Raji (cell line): ENCODE measurements around the gene MSH5.
A peak's percentile ranks its signal among the peaks of the same experiment; 100 is the strongest.

Source experiments
- POLR2A ChIP-seq: IDR thresholded peaks from 2 replicates; pipeline ENCODE4 v1.6.1; 2011; ENCODE audit warnings: low read depth, low read length, control low read depth; ENCODE audit not compliant: insufficient read depth

Gene MSH5

DNA sequence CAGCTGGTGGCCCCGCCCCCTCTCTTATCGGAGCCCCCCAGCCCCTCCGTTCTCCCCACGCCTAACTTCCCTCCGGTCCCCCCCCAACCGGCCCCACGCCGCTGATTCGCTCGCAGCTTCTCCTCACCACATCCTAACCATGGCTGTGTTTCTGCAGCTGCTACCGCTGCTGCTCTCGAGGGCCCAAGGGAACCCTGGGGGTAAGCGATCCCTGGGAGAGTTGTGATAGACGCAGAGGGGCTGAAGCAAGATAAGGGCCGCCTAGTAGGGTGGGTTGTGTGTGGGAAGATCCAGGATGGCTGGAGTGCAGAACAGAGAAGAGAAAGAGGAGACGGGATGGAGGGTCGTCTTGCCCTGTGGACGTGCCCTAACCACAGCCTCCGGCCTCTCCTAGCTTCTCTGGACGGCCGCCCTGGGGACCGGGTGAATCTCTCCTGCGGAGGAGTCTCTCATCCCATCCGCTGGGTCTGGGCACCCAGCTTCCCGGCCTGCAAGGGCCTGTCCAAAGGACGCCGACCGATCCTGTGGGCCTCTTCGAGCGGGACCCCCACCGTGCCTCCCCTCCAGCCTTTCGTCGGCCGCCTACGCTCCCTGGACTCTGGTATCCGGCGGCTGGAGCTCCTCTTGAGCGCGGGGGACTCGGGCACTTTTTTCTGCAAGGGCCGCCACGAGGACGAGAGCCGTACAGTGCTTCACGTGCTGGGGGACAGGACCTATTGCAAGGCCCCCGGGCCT lies 16.4 kb upstream of the MSH5 start, which contains the start of gene MPIG6B:
Gene MPIG6B, plus strand, starts transcription at position 129 of the 735 bp plus-strand sequence. Its CDS starts 11 bp downstream, at position 140.
- no peak for TF ChIP-seq POLR2A

DNA sequence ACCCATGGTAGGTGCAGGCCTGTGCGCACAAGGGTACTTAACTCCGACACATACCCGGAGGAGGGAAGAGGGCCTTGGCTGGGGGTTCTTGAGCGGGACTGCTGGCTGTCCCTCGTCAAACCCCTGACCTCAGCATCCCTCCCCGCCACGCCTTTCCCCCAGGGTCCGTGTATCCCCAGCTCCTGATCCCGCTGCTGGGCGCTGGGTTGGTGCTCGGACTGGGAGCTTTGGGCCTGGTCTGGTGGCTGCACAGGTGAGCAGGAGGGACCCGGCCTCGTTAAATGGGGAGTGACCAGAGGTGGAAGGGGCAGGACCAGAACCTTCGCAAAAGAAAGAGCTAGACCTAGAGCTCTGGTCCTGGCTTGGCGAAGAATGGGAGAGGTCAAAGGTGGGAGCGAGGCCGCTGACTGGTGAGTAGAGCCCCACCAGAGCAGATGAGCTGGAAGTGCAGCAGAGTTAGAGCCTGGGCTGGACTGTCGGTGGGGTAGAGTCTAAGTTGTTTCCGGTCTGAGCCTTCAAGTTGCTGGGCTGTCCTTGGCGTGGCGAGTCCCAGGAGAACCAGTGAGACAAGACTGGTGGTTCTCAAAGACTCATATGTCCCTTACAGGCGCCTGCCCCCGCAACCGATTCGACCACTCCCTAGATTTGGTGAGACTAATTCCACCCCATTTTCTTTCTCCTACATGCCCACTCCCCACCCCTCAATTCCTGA lies 15.7 kb upstream of the MSH5 start:
- no peak for TF ChIP-seq POLR2A

DNA sequence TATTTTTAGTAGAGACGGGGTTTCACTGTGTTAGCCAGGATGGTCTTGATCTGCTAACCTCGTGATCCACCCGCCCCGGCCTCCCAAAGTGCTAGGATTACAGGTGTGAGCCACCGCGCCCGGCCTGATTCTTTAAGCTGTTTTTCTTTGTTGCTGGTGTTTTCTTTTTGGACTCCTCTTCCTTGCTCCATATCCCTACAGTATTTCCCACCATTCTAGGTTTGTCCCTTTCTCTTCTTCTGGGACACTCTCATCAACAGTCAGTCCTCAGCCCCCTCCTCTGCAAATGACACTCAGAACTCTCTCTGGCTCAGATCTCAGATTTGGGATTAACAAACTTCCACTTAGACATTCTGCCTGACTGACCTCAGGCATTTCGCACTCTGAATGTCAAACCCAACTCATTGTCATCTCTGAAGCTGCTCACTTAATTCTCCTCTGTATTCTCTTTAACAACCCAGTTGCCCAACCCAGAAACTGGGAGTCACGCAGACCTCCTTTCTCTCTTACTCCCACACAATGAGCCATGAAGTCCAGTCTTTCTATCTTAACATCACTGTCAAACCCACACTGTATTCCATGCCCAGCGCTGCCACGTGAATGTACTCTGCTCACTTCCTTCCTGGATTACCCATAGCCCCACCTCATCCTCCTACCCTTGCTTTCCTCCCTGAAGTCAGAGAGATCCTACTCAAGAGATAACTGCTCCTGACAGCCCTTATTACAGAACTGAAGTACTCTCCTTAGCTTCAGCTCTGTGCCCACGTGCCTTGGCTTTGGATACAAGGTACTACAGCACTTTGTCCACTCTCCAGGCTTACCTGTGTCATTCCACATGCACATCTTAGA lies 14.1 kb upstream of the MSH5 start:
- no peak for TF ChIP-seq POLR2A

DNA sequence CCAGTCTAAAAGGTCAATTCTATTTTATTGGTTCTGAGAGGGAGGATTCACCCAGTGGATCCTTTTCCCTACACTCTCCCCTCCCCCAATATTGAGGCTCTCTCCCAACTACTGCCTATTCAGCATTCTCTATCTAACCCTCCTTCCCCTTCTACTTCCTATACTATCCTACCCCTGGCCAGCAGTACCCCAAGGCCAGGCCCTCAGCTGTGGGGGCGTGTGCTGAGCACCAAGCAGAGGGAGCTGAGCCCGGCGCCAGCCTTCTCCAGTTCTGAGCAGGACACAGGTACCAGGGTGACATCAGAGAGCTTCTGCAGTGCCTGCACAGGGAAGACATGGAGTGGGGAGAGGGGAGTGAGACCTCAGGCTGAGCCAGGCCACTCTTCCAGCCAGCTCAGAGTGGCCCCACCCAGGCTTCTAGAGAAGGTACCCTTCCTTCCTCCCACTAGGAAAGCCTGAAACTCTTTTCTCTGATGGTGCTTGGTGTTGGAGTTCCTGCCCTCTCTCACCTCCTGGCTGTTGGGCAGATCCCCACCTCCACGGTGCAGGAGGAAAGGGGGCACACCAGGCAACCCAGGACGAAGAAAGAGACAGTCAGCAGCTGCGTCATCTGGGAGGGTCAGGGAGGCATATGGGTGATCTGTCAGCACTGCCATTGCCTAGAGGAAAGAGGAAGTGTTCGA lies 12.6 kb upstream of the MSH5 start:
- peak; percentile 37; the same call in 1 of the 2 replicates for TF ChIP-seq POLR2A

DNA sequence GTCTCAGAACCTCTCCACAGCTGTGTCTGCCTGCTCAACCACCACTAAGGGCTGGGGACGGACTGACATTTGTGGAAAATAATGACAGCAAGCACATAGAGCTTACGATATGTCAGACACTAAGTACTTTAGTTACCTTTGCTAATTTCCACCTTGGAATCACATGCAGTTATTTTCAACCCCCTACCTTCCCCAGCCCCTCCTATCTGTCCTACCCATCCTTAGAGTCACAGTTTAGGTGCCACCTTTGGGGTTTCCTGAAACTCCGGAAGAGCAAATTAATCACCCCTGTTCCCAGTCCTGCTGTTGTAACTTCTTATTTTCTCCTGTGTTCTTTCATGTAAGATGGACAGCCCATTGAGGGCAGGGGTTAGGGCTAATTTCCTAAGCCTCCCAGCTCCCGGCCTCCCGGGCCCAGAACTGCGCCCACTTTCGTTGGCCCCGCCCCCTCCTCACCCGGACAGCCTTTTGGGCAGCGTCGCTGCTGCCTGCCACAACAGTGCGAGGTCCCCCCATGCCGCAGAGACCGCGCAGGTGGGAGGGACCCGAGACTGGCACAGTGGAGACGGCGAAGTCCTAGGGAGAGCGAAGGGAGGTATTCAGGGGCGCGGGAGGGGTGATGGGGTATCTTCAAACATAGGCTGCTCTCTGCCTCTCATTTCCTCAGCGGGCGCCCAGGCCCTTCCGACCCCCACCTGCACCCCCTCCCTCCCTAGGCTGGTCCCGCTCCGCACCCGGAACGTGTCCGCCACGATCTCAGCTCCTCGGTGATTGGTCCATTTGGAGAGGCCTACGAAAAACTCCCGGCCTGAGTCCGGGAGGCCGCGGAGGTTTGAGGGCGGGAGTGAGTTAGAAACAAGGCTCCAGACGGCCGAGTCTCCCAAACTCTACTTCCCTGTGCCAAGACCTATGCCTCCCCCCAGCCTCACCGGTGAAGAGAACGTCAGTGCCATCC lies 11.8 kb upstream of the MSH5 start:
- TF ChIP-seq POLR2A = no peak

DNA sequence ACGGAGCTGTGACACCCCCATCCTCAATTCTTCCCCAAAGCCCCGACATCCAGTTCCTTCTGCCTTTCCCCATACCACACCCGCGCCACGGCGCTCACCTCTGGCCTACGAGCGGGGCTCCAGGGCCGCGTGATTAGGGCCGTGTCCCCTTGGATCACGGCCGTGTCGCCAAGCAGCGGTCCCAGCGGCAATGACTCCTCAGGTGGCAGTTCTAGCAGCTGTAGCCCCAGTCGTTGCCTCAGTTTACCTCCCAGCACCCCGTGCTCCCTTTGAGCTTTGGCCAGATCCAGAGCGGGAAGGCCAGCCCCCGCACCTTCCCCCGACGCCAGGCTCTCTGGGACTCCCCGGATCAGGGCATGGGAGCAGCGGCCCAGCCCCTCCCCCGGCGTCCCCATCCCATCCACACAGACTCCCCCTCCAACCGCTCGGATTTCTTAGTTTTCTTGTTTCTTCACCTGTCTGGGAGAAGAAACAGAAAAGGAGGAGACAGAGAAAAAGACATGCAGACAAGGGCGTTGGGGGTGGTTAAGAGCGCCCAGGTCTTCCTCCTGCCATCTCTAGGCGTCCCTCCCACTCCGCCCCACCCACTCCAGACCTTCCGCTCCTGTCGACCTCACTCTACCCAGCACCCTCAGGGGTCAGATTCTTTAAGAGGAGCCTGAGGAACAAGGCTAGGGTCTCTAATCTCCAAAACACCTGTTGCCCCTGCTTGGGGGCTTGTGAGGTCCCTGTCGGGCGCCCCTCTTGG lies 10.9 kb upstream of the MSH5 start, which contains the start of gene DDAH2:
Gene DDAH2, minus strand, starts transcription at position 533 of the 748 bp plus-strand sequence. Its CDS starts 138 bp downstream, at position 395.
- TF ChIP-seq POLR2A = no peak

DNA sequence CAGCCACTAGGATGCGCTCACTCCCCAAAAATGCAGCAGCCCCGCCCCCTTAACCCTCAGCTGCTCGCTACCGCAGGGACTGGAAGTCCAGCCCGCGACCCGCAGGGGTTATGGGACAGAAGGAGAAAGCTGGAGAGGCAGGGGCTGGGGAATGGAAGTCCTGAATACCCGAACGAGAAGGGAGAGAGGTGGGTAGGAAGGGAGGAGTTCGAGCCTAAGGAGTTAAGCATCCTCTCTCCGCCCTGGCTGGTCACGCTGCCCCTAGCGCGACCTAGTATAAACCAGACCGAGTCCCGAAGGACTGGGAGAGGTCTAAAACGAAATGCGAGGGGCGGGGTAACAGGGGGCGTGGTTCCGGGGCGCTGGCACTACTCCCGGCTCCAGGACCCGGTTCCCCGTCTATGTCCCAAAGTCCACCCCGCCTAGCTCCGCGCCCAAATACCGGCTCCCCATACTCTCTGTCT lies 10.3 kb upstream of the MSH5 start:
- no peak; the same call in 1 of the 2 replicates for TF ChIP-seq POLR2A

DNA sequence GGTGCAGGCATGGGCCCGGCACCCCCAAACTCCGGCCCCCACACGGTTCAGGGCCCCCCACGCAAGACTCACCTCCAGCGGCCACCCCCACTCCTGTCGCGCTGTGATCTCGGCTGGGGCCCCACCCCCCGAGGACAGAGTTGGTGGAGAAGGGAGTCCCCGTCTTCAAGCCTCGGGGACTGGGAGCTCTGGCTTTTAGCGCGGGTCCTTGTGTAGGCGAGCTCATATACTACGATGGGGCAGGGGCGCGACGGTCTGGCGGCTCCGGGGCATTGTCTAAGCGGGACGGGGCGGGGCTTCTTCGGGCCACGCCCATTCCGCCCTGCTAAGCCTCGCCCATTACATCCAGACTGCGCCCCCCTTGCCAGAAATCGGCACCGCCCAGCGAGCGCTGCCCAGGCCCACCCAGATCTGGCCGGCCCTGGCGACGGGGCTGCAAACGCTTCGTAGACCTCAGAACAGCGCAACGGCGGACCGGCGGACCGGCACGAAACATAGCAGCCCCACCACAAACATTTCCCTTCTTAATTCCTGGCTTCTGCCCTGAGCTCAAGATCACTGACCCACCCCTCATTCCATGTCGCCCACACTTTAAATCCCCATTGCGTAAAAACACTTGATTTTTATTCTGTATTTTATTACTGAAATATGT lies 9.7 kb upstream of the MSH5 start:
- TF ChIP-seq POLR2A = peak; percentile 31; the same call in 1 of the 2 replicates

DNA sequence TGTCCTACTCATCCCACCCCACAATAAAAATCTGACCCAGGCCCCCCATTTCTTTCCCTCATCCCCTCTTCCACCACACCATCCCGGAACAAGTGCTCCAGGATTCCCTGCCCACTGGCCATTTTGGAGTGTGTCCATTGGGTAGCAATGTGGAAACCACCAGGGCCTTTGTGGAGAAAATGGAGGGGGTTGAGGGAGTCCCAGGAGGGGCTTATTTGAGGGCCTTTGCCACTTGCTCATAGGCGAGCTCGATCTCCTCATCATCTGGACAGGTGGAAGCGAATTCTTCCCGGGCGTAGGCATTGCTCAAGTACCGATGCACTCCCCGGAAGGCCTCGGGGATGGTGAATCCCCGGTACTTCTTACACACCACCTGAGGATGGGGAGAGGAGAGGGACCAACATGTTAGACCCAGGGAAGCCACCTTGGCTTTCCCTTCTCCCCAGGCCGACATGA lies 9.1 kb upstream of the MSH5 start:
- TF ChIP-seq POLR2A = no peak

DNA sequence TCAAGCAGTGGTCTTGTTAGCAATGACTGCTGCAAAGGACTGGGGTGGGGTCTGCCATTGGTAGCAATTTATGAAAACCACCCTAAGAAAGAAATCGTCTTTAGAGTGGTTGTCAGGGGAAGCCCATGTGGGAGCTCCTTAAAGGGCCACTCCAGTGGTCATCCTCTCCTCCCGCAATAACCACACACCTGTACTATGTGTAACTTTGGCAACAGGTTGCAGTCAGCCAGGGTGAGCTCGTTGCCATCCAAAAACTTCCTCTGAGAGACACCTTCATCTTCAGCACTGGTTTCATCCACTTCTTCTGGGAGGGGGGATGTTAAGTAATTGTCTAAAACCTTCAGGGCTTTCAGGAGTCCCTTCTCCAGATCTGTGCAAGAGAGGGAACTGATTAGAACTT lies 7.8 kb upstream of the MSH5 start:
- TF ChIP-seq POLR2A = no peak

DNA sequence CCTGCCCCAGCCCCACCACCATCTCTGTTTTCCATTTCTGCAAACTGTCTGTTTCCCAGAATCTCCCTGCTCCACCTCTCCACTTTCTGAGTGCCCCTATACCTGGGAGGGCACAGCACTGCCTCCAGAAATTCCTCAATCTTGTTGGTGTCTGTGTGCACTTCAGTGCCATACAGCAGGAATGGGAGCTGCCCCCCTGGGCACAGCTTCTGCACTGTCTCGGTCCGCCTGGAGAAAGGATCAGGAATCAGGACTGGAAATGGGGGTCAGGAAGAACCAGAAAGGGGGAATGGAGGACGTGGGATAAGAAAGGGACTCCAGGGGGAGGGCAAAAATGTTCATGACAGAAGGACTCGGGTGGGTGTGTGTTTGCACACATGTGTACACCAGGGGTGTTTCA lies 6.1 kb upstream of the MSH5 start:
- TF ChIP-seq POLR2A = no peak

DNA sequence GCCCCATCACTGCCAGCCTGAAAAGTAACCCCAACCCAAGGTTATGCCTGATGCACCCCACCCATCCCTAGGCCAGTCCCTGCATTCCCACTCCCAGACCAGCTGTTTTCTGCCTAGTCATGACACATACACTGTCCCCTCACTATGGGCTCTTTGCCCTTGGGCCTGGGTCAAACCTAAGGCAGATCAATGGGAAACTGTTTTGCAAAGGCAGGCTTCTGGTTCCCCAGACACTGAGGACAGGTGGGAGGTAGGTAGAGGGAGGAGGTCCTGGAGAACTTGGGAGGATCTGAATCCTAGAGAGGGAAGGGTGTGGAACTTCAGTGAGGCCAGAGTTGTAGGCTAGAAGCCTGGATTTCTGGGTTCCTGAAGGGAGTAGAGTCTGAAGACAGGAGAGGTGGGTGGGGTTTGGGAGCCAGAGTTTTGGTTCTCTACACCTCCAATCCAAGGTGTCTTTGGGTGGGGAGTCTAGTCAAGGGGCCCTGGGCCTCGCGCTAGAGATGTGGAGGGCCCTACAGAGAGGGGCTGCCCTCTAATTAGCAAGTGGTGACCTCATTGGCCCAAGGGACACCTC lies 5.5 kb upstream of the MSH5 start:
- TF ChIP-seq POLR2A = no peak
